ENCODE data around the gene OTUB2. TPM values are rescaled to one million over a fixed set of nuclear protein-coding genes. Genes with fewer than 3 reads are reported as not detected.

OTUB2 gene
- polyA plus RNA-seq, 1 of the 3 experiments (the other 2 are of a cell fraction) = 1.4 TPM

DNA sequence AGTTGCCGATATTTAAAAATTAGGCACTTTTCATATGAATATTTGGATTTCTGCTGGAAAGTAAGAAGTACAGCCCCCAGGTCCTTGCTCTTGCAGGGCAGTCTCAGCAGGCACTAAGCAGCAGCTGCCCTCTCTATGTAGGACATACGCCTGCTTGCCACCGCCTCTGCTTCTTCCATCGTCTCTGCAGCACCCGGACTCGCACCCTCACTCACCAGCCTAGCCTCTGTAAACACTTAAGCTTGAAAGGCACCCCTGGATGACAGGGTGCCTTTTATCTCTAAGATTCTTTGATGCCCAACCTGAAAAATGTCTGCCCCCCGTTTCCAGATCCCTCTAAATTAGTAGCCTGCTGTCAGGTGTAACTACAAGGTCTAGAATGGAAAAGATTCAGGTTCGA is 19.0 kb downstream of the OTUB2 start:
- no peak for DNase-seq
- no peaks in the 10 kb centered on the region for H3K27me3 ChIP-seq (ENCODE audit: insufficient read depth)
- no peak overlapping the region for H3K4me3 ChIP-seq (ENCODE audit: low read depth in 2 of 2, low read length in 1 of 2)
- ChIA-PET CTCF (interaction anchor here (1.0 to 8.1 kb wide), 4 partner anchors 8 to 93 kb away, joined by 3 to 74 read pairs (median 6); no protein-coding TSS in a partner anchor), POLR2A (no interaction called here)
- H3K36me3 ChIP-seq (replicated peaks in 1 of 2; ENCODE audit: control insufficient read depth in 1 of 2, insufficient read depth in 2 of 2, low read length in 1 of 2) = peaks cover 11 to 64% of the 10 kb centered on the region in 2 experiments
- no peaks in the 10 kb centered on the region for H3K9me3 ChIP-seq
- WGBS (ENCODE audit: low lambda C conversion rate) = 96% methylated on average over 8 of the region's 8 CpGs
- no peaks in the 10 kb centered on the region for H3K9me2 ChIP-seq
- no peak overlapping the region for H3K4me2 ChIP-seq
- H3K9ac ChIP-seq = no peak overlapping the region
- H3F3A ChIP-seq (replicated peaks; ENCODE audit: insufficient read depth) = no peaks in the 10 kb centered on the region
- H3K4me1 ChIP-seq (ENCODE audit: control insufficient read depth in 1 of 2, insufficient read depth in 2 of 2, low read depth in 1 of 2, low read length in 1 of 2) = peaks cover 0 to 12% of the 10 kb centered on the region in 2 experiments; a peak in 2 of 4 replicates
- no peaks in the 10 kb centered on the region for H4K20me1 ChIP-seq (ENCODE audit: insufficient read depth)
- H3K79me2 ChIP-seq (ENCODE audit: insufficient read depth) = no peaks in the 10 kb centered on the region
- H3K27ac ChIP-seq (ENCODE audit: low read depth in 2 of 2, low read length in 1 of 2) = no peak overlapping the region; a peak in 1 of 4 replicates
- TF ChIP-seq EP300 (IDR thresholded peaks at IDR 0.05; ENCODE audit: borderline replicate concordance in 1 of 2, low read depth in 1 of 2, low read length in 1 of 2) (no peak), YY1 (IDR thresholded peaks at IDR 0.05; ENCODE audit: low read depth) (no peak), TEAD4 (IDR thresholded peaks at IDR 0.05; ENCODE audit: borderline replicate concordance, insufficient read depth) (no peak), TAF1 (IDR thresholded peaks at IDR 0.05; ENCODE audit: borderline replicate concordance, low read depth, low read length) (no peak), TCF12 (IDR thresholded peaks at IDR 0.05) (no peak), NFIC (IDR thresholded peaks at IDR 0.05; ENCODE audit: borderline replicate concordance) (no peak), FOXM1 (IDR thresholded peaks at IDR 0.05; ENCODE audit: low read depth) (no peak), CHD2 (IDR thresholded peaks at IDR 0.05; ENCODE audit: low read length, partially characterized antibody) (no peak), FOSL2 (IDR thresholded peaks at IDR 0.05; ENCODE audit: borderline replicate concordance, low read depth) (no peak), RAD21 (IDR thresholded peaks at IDR 0.05; ENCODE audit: low read length) (no peak), NRF1 (IDR thresholded peaks at IDR 0.05; ENCODE audit: low read depth, low read length) (no peak), JUND (IDR thresholded peaks at IDR 0.05) (no peak), GATA2 (CRISPR knock-in tag; IDR thresholded peaks at IDR 0.05) (no peak), FOXJ3 (CRISPR knock-in tag; IDR thresholded peaks at IDR 0.05) (no peak), POLR2AphosphoS5 (IDR thresholded peaks at IDR 0.05; ENCODE audit: low read depth, low read length) (no peak), SMC3 (IDR thresholded peaks at IDR 0.05; ENCODE audit: low read depth, low read length) (no peak), MXI1 (IDR thresholded peaks at IDR 0.05; ENCODE audit: low read depth, low read length) (no peak), MEF2A (IDR thresholded peaks at IDR 0.05; ENCODE audit: borderline replicate concordance, low read depth) (no peak)
- TF ChIP-seq, protein P1, sequence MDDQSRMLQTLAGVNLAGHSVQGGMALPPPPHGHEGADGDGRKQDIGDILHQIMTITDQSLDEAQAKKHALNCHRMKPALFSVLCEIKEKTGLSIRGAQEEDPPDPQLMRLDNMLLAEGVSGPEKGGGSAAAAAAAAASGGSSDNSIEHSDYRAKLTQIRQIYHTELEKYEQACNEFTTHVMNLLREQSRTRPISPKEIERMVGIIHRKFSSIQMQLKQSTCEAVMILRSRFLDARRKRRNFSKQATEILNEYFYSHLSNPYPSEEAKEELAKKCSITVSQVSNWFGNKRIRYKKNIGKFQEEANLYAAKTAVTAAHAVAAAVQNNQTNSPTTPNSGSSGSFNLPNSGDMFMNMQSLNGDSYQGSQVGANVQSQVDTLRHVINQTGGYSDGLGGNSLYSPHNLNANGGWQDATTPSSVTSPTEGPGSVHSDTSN (IDR thresholded peaks at IDR 0.05) = no peak
- TF ChIP-seq, protein P2, sequence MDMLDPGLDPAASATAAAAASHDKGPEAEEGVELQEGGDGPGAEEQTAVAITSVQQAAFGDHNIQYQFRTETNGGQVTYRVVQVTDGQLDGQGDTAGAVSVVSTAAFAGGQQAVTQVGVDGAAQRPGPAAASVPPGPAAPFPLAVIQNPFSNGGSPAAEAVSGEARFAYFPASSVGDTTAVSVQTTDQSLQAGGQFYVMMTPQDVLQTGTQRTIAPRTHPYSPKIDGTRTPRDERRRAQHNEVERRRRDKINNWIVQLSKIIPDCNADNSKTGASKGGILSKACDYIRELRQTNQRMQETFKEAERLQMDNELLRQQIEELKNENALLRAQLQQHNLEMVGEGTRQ (IDR thresholded peaks at IDR 0.05; ENCODE audit: borderline replicate concordance, low read depth, low read length) = no peak
- no peak overlapping the region for H2AFZ ChIP-seq (ENCODE audit: low read depth)
